HG02588 (cell line): ENCODE data around the gene JUP.

Experiments used
- ATAC-seq: cut with Tn5 transposase; IDR thresholded peaks from one replicate; pipeline ENCODE4 v1.9.1; 2021; ENCODE audit warnings: mild to moderate bottlenecking, moderate library complexity; ENCODE audit not compliant: unreplicated experiment

JUP gene

DNA sequence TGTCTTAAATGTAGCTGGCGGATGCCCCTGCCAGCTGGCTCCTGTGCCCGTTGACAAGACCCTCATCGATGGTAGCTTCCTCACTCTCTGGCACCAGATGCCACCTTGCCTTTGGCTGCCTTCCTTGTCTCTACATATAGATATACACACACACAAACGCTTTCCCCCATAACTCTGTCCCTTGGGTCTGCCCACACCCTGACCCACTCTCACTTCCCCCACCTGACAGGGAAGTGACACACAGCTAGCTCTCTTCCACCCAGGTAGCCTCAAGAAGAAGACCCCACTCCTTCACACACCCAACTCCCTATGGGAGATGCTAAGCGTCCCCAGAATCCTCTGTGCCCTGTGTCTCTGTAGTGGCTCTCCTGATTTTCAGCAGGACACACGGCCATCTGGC, 25.6 kb downstream of the JUP start:
- ATAC-seq = no peak

DNA sequence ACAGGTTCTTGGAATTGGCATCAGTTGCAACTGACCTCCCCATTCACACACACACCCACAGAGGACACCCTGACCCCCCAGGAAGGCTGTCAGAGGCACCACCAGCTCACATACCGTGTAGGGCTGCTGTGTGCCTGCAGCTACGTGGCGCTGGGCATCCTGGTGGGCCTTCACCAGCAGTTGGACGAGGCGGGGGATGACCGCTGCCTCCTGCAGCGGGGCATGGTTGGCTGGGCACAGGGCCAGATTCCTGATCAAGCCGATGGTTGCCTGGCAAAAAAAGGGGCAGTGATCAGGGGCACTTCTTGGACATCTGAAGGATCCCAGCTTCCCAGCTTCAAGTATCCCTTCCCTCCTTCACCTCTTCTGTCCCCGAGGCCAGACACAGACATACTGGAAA, 27.9 kb downstream of the JUP start:
- no peak for ATAC-seq

DNA sequence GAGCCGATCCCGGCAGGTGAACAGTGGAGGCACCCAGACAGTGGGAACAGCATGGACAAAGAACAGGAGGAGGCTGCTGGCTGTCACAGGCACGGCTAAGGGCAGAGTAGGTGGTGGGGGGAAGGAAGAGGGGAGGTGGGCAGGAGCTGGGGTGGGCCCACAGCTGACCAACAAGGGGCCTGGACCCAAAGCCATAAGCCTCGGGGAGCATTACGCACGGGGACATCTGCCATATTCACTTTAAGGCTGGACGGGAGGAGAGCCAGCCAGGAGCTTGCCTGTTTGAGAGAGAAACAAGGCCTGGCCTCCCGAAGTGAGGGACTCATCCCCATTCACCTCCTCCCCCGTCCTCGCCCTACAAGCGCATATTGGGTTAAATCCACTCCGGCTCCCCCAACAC, 32.4 kb downstream of the JUP start:
- ATAC-seq = no peak

DNA sequence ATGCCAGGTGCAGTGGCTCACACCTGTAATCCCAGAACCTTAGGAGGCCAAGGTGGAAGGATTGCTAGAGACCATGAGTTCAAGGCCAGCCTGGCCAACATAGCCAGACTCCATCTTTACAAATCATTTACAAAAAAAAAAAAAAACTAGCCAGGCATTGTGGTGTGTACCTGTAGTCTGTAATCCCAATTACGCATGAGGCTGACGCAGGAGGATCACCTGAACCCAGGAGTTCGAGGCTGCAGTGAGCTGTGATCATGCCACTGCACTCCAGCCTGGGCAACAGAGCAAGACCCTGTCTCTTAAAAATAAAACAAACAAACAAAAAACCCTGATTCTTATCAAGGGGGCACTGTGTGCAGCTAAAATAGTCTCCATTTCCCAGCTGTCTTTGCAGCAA, 35.2 kb downstream of the JUP start:
- no peak for ATAC-seq

DNA sequence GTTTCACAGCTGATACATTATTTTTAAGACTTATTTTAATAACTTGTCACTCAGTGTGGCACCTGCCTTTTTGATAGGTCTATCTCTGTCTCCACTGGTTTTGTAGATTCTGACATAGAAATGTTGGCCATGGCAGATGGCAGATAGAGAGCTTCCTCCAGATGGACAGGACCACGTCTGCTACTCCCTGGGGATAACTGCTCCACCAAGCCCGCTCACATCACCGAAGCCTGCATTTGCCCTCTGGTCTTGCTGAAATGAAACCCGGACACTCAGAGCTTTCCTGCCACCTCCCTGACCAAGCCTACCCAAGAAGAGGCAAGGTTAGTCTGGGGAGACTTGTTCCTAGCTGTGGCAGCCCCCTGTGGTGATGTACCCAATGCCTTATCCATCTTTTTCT, 35.6 kb downstream of the JUP start:
- no peak for ATAC-seq

DNA sequence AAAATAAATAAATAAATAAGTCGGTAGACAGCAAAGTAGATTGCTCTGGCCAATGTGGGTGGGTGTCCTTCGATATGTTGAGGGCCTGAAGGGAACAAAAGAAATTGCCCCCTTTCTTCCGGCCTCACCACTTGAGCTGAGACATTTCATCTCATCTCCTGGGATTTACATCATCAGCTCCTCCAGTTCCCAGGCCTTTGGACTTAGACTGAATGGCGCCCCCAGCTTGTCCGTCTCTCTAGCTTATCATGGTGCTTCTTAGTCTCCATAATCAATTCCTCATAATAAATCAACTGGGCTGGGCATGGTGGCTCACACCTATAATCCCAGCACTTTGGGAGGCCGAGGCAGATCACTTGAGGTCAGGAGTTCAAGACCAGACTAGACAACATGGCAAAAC, 38.2 kb downstream of the JUP start:
- no peak for ATAC-seq

DNA sequence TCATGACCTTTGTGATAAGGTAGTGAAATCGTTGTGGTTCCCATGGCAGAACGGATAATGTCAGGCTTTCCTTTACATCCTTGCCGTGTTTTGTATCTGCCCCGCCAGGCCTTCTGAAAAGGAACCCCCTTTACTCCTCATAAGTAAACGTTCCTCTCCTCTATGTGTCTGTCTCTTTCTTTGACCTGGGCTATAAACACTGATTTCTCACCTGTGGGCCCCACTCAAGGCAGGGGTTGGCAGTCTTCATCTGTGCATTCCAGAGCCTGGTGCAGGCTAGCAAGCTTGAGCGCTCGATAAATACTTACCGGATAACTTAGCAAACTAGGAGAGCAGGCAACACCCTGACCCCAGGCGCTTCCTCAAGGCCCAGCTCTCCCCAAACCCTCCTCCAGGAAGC, 44.8 kb downstream of the JUP start:
- no peak for ATAC-seq

DNA sequence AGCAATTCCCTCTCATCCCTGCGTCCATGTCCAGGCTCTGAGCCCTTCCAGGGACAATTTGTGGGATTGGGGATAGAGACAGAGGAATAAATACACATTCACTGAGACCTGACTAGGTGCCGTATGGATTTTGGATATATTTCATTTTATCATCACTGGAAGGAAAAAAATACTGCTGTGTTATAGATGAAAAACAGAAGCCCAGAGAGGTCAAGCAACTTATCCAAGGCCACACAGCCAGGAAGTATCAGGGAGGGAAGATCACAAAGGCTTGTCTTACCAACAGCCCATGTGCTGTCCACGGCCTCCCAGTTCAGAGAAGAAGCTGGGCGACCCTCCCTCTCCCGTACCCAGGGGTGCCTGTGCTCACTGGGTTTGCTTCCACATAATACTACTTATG, 46.0 kb downstream of the JUP start:
- no peak for ATAC-seq

DNA sequence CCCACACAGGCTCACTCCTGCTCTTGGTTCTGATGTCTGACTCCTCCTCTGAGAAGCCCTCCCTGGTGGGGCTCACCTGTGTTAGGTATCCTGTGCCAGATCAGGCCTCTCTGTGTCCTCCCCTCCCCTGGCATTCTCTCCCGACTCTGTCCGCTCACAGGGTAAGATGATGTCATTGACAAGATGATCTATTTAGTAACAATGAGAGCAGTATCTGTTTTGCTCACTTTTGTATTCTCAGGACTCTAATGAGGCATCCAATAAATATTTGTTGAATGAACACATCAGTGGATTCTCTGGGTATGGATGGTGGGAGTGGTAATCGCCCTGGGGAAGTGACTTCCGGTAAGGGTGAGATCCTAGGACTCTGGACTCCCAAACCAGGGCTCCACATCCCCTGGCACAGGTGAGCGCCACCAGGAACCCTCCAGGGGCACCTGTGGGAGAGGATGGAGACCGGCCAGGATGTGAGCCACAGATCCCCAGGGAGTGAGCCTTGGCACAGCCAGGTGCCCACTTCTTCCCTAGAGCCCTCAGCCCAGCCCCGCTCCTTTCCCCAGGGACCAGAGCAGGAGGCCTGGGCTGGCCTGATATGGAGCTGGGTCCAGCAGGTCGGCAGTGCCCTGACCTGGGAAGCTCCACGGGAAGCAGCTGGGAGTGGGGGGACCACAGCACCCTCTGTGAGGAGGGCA, 46.7 kb downstream of the JUP start:
- no peak for ATAC-seq

DNA sequence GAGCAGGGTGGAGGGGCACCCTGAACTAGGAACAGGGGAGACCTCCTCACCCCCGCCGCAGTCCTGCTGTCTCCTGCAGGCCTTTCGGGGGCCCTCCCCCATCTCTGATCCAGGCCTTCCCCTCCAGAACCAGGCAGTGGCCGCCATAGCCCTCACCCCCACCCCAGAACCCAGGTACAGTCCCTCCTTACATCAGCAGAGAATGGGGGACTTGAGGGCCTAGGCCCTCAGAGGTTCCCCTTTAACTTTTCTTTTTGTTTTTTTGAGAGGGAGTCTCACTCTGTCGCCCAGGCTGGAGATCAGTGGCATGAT, 47.8 kb downstream of the JUP start:
- ATAC-seq = no peak

DNA sequence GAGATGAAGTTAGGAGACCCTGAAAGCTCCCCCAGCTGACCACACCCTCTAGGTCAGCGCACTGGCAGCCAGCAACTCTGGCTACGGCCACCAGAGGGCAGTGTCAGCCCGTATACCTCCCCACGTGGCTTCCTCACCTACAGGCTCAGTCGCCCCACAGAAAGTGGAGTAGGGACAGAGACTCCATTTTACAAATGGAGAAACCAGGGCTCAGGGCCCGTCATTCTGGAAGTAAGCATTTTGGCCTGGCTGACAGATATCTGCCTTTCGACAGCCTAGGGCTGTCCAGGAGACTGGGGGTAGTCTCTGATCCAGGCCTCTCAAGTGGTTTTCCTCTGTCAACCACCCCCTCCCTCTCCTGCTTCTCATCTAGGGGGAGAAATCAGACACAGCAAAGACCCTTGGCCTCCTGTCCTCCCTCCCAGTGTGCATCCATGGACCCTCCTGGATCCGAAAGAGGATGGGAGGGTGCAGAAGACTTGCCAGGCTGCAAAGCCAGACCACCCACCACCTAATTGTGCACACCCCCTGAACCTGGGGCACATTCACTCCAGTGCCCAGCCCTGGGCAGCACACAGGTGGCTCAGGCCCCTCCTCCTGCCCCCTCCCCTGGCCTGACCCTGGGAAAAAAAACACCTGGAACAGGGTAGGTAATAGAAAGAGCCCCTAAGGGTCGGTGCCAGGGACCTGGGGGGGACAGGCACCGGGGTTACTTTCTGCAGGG, 48.3 kb downstream of the JUP start:
- ATAC-seq = no peak

DNA sequence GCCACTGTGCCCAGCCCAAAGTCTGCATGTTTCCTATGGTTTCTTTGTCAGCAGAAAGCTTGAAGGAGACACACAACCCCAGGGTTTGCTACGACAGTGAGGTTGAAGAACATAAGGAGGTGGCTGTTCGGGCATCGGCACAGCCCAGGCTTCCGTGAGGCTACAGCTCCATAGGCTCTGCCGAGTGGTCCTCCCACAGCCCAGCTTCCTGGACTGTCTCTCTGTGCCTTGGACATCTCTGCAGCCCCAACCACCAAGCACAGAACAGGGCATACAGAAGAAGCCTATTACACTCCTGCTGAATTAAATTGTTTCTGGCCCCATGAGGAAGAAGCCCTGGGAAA, 48.9 kb downstream of the JUP start:
- no peak for ATAC-seq

DNA sequence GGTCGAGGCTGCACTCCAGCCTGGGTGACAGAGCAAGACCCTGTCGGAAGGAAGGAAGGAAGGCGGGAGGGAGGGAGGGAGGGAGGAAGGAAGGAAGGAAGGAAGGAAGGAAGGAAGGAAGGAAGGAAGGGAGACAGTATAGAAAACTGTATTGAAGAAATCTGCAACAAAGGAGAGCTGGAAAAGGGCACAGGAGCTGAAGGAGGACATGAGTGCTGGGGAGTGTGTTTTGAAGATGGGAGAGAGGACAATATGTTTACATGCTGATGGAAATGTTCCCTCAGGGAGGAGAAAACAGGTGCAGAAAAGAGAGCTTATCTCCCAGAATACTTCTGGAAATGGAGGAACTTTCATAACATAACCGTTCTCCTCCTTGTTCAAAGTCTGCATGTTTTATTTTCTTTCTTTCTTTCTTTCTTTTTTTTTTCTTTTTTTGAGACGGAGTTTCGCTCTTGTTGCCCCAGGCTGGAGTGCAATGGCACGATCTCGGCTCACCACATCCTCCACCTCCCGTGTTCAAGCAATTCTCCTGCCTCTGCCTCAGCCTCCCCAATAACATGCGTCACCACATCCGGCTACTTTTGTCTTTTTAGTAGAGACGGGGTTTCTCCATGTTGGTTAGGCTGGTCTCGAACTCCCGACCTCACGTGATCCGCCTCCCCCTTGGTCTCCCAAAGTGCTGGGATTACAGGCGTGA, 49.4 kb downstream of the JUP start:
- no peak for ATAC-seq

DNA sequence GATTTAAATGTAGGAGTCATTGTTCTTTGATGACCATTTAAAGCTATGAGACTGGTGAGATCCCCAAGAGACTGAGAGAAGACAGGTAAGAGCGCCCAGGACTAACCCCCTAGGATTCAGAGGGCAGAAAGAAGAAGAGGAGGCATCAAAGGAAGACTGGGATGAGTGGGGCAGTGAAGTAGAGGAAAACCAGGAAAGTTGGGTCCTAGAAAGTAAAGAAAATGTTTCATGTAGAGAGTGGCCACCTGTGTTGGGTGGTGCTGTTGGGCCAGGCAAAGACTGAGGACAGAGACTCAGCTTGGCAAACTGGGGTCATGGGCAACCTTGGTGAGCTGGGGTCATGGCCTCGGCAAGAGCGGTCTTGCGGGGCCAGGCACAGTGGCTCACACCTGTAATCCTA, 50.8 kb downstream of the JUP start:
- no peak for ATAC-seq

DNA sequence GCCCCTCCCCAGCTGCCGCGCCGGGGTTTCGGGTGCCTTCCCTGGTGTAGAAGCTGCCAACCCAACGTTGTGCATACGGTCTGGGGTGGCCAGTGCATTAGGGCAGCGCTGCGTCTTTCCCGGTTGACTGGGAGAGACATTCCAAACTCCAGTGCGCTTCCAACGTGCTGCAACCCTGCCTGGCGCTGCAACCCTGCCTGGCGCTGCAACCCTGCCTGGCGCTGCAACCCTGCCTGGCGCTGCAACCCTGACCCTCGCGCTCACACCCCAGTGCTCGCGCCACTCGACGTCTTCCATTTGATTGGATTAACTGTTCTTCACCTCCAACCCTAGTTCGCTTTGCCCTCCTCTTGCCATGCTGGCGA, 51.6 kb downstream of the JUP start:
- ATAC-seq = no peak

DNA sequence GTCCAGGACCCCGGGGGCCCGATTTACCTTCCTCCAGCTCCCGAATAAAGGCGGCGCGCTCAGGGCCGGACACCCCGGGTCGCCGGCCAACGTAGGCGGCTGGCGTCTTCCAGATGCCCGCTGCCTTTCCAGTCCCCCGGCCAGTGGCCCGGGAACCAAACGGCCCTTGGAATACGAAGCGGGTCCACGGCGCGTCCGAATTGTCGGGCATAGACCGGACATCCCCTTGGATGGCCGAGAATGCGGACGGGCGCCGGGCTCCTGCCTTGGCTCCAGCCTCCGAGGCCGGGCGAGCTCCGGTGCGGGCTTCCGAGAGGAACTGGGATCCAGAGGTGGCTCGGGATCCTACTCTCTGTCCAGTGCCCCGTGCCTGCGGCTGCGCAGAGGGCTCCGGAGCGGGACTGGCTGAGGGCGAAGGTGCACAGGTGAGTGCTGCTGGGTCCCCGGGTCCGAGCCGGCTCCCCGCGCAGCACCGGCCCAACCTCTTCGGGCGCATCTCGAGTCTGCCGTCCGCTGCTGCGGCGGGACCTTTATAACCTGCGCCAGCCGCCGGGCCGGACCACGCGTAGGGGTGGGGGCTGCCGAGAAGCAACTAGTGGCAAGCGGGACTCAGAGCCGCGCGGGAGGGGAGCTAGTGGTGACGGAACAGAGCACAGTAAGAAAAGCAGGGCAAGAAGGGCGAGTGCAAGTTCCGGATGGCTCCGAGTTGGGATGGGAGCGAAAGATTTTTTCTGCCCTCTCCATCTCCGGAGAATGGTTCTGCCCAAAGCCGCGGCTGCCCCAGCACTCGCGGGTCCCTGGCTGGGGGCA, 52.2 kb downstream of the JUP start, which contains the start of gene HAP1:
TSS of gene HAP1 (minus strand) at position 505 of the 810 bp plus-strand sequence. CDS start at position 496, 9 bp downstream.
- no peak for ATAC-seq

DNA sequence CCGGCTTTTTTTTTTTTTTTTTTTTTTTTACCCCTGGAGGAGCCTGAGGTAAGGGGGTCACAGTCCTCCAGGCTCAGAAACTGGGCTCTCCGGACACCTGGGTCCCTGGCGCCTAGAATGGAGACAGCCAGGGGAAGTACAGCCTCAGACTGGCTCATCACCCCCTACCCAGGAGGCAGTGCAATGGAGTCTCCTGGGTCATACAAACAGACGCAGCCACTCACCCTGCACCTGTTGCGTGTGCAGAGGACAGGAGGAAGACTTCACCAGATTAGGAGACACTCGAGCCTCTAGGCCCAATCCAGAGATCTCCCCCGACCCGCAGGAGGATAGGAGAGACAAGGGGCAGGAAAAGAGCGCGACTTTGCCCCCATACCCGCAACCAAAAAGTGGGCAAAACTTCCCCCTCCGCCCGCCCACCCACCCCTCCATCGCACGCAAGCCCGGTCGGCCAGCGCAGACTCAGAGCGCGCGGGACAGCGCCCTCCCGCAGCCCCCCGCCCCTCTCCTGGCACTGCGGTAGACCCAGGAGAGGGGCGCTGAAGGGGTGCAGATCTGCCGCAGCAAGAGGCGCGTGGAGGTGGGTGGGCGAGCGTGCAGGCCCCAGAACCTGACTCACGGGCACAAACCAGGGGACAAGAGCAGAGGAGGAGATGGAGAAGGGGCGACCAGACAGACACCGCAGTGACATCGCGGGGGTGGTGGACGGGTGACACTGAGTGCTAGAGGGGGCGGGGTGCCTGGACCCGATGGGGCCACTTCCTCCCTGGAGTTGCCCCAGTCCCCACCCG, 53.0 kb downstream of the JUP start:
- no peak for ATAC-seq

DNA sequence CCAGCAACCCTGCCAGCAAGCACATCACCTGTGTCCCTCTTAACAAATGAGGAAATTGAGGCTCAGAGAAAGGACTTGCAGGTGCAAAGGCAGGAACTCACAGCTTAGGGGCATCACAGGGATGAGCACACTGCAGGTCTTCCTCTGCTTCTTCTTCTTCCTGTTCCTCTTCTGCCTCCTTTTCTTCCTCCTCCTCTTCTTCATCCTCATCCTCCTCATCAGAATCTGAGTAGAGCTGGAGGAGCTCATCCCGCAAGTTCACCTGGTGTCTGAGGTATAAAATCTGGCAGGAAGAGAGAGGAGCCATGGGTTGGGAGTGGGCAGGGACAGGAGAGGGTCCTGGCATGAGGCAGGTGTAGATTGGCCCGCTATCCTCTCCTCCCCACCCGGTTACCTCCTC, 54.7 kb downstream of the JUP start:
- ATAC-seq = no peak

DNA sequence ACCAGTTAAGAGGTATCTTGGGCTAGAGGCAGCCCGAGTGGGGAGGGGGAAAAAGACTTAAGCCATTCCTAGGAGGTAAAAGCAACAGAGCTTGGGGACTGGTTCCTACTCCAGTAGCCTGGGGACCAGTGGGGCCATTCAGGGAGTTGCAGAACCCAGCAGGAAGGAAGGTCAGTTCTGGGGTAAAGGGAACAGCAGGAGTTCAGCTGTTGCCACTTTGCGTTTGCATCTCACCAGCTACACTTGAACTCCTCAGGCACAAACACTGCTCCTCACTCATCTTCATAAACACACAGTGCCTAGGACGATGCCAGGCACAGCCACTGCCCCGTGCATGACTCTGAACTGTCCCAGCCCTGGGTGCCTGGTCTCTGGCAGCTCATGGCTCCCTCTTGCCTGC, 56.0 kb downstream of the JUP start:
- ATAC-seq = no peak

DNA sequence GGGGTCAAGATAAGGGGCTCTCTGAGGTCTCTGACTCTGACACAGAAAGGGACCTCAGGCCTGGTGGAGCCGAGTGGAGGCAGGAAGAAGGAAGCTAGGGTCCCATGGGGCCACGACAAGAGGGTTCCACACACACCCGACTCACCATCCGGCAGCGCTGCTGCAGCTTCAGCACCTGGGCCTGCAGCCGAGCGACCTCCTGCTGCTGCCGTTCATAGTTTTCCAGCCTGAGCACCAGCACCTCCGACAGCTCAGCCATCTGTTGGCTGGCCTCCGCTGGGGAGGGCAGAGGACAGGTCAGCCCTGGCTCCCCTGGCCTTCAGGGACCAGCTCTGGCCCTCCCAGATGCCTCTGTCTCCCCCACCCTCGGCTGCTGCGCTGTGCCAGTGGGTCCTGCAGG, 58.5 kb downstream of the JUP start:
- no peak for ATAC-seq

DNA sequence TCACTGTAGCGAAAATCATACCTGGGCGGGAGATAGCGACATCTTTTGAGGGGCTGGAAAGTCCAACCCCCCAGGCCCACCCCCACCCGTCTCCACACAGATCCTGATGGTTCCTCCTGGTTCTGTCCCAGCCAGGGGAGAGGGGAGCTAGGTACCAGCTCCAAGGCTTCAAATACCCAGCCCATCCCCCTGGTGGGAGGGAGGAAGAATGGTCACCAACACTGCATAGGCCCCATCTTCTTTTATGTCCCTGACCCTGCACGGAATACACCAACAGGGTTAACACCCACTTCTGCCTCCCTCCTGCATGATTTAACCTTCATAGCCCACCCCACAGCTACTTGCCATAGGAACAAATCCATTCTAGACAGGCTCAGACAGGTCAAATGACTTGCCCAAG, 61.4 kb downstream of the JUP start:
- no peak for ATAC-seq
